ENCODE results near the gene PLK5.
"Not testable (repeated sequence)": the region's sequence is repeated elsewhere in the genome, so short reads cannot be mapped to it uniquely, and the experiment has no call there.

PLK5 gene

GRCh38 chr19:1491114-1491848, 32.6 kb upstream of the PLK5 start, which contains the start of gene REEP6:
TSS of gene REEP6 (plus strand) at chr19:1491181. CDS start at chr19:1491270, 89 bp downstream.
- no peak for DNase-seq (ENCODE audit: low read depth)

GRCh38 chr19:1491849-1492170, 32.1 kb upstream of the PLK5 start:
- no peak for DNase-seq (ENCODE audit: low read depth)

GRCh38 chr19:1492474-1493006, 31.3 kb upstream of the PLK5 start:
- DNase-seq (ENCODE audit: low read depth): peak; percentile 36

GRCh38 chr19:1494115-1494815, 29.6 kb upstream of the PLK5 start:
- DNase-seq (ENCODE audit: low read depth): no peak

GRCh38 chr19:1495051-1495798, 28.7 kb upstream of the PLK5 start:
- DNase-seq (ENCODE audit: low read depth): no peak

- DNase-seq (ENCODE audit: low read depth): no peak
Measured at GRCh38 chr19:1495799-1496713, 27.8 kb upstream of the PLK5 start.

- DNase-seq (ENCODE audit: low read depth): no peak
Measured at GRCh38 chr19:1496714-1497577, 26.9 kb upstream of the PLK5 start.

- DNase-seq (ENCODE audit: low read depth): no peak
Measured at GRCh38 chr19:1497578-1498235, 26.2 kb upstream of the PLK5 start.

GRCh38 chr19:1499231-1499630, 24.6 kb upstream of the PLK5 start:
- not testable (repeated sequence) for DNase-seq (ENCODE audit: low read depth)

- no peak for DNase-seq (ENCODE audit: low read depth)
Measured at GRCh38 chr19:1501200-1501595, 22.7 kb upstream of the PLK5 start.

- no peak for DNase-seq (ENCODE audit: low read depth)
Measured at GRCh38 chr19:1502433-1503088, 21.3 kb upstream of the PLK5 start.

GRCh38 chr19:1503089-1503924, 20.6 kb upstream of the PLK5 start:
- peak; percentile 38 for DNase-seq (ENCODE audit: low read depth)

- DNase-seq (ENCODE audit: low read depth): no peak
Measured at GRCh38 chr19:1503925-1504773, 19.7 kb upstream of the PLK5 start.

GRCh38 chr19:1505012-1505411, 18.9 kb upstream of the PLK5 start:
- DNase-seq (ENCODE audit: low read depth): no peak

- DNase-seq (ENCODE audit: low read depth): no peak
Measured at GRCh38 chr19:1505991-1506881, 17.6 kb upstream of the PLK5 start.

- no peak for DNase-seq (ENCODE audit: low read depth)
Measured at GRCh38 chr19:1507192-1507660, 16.7 kb upstream of the PLK5 start.

Measured in amniotic epithelial cell (primary cell).